Measurements from ENCODE around the gene ACTL7A.
"Not testable (repeated sequence)": the region's sequence is repeated elsewhere in the genome, so short reads cannot be mapped to it uniquely, and the experiment has no call there.

ACTL7A gene

DNA sequence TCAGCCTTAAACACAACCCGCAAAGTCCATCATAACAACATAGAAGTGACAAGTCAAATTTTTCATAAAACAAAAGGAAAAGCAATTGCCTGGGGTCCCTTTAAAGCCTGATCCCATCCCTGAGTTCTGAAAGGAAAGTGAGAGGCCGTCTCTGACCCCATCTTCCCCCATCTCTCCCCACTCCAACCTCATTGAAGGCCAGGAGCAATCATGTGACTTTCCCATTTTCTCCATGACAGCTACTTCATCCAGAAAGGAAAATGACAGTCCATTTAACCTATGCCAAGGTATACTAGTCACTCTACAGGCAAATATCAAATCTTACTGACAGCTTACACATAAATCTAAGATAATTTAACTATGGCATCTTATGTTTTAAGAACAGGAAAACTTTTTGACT, 15.5 kb downstream of the ACTL7A start:
- CTCF ChIA-PET = interaction anchor here (1.4 kb wide), 1 partner anchor 9 kb away, joined by 4 read pairs; no protein-coding TSS in a partner anchor
- Mint-ChIP-seq H3K27me3 (no peaks in the 10 kb centered on the region), H3K4me1 (peaks cover 4% of the 10 kb centered on the region), H3K4me3 (no peak overlapping the region), H3K36me3 (peaks cover 39% of the 10 kb centered on the region), H3K27ac (no peak overlapping the region), H3K9me3 (no peaks in the 10 kb centered on the region)
- no peak for DNase-seq

DNA sequence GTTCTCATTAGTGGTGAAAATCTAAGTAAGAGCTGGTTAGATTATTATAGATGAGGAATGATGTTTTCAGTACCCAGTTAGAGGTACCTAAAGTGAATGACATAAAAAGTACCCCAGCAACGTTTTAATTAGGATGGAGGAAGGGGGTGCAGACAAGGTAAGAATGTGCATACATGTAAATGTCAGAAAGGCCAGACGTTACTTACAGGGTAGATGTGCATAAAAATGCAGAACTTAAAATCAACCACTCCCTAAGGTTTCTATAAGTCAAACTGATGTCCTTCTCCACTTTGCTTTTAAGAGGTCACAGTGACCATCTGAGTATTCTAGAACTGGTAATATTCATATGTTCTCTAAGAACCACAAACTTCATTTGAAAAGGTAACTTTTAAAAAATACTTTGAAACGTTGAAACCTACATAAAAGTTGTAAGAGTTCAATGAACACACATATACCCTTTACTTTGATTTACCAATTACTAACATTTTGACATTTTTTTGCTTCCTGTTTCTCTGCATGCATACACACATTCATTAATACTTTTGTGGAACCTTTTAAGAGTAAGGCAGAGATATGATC, 18.8 kb downstream of the ACTL7A start:
- Mint-ChIP-seq H3K4me1 (peaks cover 4% of the 10 kb centered on the region), H3K9me3 (no peaks in the 10 kb centered on the region), H3K27me3 (no peaks in the 10 kb centered on the region), H3K27ac (no peak overlapping the region), H3K4me3 (no peak overlapping the region), H3K36me3 (peaks cover 35% of the 10 kb centered on the region)
- no peak for DNase-seq
- CTCF ChIA-PET = no interaction called here

DNA sequence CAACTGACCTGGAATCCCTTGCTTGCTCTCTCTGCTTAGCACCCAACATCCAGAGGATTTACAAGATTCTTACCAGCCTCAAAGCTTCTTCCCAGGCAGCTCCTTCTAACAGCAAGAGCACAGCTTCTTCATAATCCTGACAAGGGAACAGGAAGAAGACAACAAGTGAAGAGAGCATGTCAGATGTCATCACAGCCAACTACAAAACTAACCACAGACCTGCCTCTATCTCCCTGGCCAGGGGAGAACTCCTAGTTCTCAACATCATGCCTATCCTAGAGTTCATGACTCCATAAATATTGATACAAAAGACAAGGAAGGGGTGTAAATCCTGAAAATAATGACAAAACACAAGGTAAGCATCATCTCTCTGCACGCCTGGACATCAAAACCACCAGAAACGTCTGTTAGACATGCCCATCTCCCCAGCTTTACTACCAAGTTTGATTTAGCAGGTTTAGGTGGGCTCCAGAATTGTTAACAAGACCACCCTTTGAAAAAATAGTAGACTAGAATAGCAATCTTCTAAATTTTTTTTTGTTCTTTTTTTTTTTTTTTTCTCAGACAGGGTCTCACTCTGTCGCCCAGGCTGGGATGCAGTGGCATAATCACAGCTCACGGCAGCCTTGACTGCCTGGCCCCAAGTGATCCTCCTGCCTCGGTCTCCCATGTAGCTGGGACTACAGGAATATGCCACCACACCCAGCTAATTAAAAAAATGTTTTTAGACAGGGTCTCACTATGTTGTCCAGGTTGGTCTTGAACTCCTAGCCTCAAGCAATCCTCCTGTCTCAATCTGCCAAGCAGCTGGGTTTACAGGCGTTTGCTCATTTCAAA, 20.2 kb downstream of the ACTL7A start:
- no peak for DNase-seq
- Mint-ChIP-seq H3K4me1 (peaks cover 4% of the 10 kb centered on the region), H3K27ac (no peak overlapping the region), H3K9me3 (no peaks in the 10 kb centered on the region), H3K27me3 (no peaks in the 10 kb centered on the region), H3K4me3 (no peak overlapping the region), H3K36me3 (peaks cover 40% of the 10 kb centered on the region)
- CTCF ChIA-PET = no interaction called here

DNA sequence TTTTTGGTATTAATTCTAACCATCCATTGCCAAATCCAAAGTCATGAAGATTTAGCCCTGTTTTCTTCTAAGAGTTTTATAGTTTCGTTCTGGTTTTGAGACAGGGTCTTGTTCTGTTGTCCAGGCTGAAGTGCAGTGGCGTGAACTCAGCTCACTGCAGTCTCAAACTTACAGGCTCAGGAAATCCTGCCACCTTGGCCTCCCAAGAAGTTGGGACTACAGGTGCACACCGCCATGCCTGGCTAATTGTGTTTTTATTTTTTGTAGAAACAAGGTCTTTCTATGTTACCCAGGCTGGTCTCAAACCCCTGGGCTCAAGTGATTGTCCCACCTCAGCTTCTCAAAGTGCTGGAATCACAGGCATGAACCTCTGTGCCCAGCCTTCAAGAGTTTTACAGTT, 21.0 kb downstream of the ACTL7A start:
- Mint-ChIP-seq H3K9me3 (no peaks in the 10 kb centered on the region), H3K27me3 (no peaks in the 10 kb centered on the region), H3K4me3 (no peak overlapping the region), H3K36me3 (peaks cover 35% of the 10 kb centered on the region), H3K27ac (no peak overlapping the region), H3K4me1 (peaks cover 4% of the 10 kb centered on the region)
- CTCF ChIA-PET = interaction anchor here (0.7 kb wide), 1 partner anchor 517 kb away, joined by 3 read pairs; no protein-coding TSS in a partner anchor
- no peak for DNase-seq

DNA sequence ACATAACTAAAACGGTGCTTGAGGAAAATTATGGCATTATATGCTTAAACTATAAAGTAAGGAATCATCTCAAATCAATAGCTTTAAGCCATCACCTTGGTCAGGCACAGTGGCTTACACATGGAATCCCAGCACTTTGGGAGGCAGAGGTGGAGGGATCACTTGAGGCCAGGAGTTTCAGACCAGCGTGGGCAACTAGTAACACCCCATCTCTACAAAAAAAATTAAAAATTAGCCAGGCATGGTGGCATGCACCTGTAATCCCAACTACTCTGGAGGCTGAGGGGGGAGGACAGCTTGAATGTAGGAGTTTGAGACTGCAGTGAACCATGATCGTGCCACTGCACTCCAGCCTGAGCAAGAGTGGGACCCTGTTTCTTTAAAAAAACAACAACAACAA, 22.6 kb downstream of the ACTL7A start:
- no peaks in the 10 kb centered on the region for H3K27me3 Mint-ChIP-seq
- H3K36me3 Mint-ChIP-seq = peaks cover 26% of the 10 kb centered on the region
- CTCF ChIA-PET = no interaction called here

DNA sequence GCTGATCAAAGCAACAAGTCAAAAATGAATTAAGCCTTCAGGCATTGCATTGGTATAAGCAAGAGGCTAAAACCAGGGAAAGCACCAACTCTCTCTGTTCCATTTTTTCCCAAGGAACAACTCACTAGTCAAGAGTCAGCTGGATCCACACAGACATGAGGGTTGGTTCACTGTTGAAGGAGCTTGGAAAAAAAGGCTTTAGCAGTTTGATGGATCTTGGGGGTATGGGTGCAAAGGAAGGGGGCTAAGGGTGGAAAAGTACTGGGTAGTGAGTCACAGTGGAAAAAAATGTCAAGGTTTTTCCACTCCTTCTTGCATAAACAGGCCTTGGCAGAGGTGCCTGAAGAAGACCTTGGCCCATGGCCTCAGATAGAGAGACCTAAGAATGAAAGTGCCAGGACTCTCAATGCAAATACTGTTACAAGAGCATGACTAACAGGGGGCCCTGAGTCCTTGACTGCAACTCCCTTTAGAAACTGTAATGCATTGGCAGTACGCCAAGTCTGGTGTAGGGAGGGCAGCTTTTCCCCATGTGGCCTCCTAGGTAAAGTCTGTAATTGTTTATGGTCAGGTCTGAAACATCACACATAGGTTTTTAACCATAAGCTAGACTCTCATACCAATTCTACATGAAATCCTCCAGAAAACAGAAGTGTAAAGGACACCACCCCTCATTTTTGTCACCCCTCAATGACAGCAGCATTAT, 23.7 kb downstream of the ACTL7A start:
- no peaks in the 10 kb centered on the region for H3K9me3 Mint-ChIP-seq
- H3K4me3 Mint-ChIP-seq = no peak overlapping the region
- peaks cover 4% of the 10 kb centered on the region for H3K4me1 Mint-ChIP-seq
- no peaks in the 10 kb centered on the region for H3K27me3 Mint-ChIP-seq
- peaks cover 31% of the 10 kb centered on the region for H3K36me3 Mint-ChIP-seq
- no peak for DNase-seq
- no peak overlapping the region for H3K27ac Mint-ChIP-seq
- CTCF ChIA-PET = interaction anchor here (0.6 kb wide), 1 partner anchor 14 kb away, joined by 4 read pairs; no protein-coding TSS in a partner anchor

More for the DNA sequence above, 22.6 kb downstream of the ACTL7A start:
- DNase-seq = no peak
- Mint-ChIP-seq H3K9me3 (no peaks in the 10 kb centered on the region), H3K27ac (no peak overlapping the region), H3K4me3 (no peak overlapping the region), H3K4me1 (peaks cover 4% of the 10 kb centered on the region)

DNA sequence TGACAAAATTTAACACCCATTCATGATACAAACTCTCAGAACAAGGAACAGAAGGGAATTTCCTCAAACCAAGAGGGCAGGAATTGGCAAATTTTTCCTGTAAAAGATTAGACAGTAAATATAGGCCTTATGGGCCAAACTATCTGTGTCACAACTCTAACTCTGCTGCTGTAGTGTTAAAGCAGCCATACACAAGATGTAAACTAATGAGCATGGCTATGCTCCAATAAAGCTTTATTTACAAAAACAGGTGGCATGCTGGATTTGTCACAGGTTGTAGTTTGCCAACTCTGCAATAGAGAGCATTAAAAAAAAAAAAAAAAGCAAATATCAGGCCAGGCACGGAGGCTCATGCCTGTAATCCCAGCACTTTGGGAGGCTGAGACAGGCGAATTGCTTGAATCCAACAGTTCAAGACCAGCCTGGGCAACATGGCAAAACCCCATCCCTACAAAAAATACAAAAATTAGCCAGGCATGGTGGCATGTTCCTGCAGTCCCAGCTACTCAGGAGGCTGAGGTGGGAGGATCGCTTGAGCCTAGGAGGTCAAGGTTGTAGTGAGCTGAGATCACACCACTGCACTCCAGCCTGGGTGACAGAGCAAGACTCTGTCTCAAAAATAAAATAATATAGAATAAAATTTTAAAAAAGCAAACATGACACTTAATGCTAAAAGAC, 24.7 kb downstream of the ACTL7A start:
- H3K36me3 Mint-ChIP-seq = peaks cover 36% of the 10 kb centered on the region
- H3K27me3 Mint-ChIP-seq, H3K4me1 Mint-ChIP-seq, DNase-seq, H3K9me3 Mint-ChIP-seq, H3K4me3 Mint-ChIP-seq, H3K27ac Mint-ChIP-seq: not testable (repeated sequence)
- CTCF ChIA-PET = interaction anchor here (0.6 to 0.8 kb wide), 2 partner anchors 68 to 101 kb away, joined by 3 read pairs; no protein-coding TSS in a partner anchor

DNA sequence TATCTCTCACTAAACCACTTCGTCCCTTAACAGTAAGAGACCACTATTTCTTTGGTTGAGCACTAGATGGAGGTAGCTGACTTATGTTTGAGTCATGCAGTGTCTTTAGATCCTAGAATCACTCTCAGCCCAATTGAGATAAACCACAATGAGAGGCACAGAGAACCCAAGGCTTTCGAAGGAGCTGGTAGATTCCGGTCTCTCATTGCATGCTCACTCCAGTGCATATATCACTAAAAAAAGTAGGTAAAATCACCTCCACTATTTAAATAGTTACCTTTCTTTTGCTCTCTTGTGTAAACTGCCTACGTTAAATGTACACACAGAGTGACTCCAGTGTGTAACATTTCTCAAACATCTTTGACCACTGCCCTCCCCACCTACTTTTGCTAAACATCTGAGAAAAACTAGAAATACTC, 27.6 kb downstream of the ACTL7A start:
- no peak overlapping the region for H3K27ac Mint-ChIP-seq
- no peak overlapping the region for H3K4me3 Mint-ChIP-seq
- CTCF ChIA-PET = interaction anchor here (2.0 kb wide), 1 partner anchor 64 kb away, joined by 9 read pairs; no protein-coding TSS in a partner anchor
- no peaks in the 10 kb centered on the region for H3K4me1 Mint-ChIP-seq
- H3K9me3 Mint-ChIP-seq = no peaks in the 10 kb centered on the region
- H3K27me3 Mint-ChIP-seq = no peaks in the 10 kb centered on the region
- peaks cover 41% of the 10 kb centered on the region for H3K36me3 Mint-ChIP-seq
- no peak for DNase-seq

DNA sequence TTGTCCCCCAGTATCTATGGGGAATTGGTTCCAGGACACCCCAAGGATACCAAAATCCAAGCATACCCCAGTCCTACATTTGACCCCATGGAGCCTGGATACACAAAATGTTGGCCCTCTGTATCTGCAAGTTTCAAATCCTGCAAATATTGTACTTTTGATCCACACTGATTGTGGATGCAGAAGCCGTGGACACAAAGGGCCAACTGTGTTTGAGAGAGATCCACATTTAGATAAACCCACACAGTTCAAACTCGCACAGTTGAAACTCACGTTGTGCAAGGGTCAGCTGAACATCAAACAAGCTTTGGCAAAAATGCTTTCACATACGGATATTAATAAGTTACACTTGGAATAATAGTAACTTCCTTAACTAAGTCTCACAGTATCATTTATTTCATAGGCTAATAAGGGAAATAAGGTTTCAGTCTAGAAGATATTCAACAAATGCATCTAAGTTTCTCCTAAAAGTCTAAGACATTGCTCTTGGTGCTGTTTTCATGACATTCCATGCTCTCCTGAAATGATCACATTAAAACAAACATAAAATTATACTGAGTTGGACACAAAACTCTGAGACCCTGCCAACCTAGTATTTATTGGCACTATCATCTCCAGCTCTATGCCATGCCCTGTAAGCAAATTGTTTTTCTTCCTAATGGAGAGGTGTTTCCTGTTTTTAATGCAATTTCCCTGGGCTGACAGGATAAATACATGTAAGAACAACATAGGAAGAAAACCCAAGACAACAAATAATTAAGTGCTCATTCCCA, 32.3 kb downstream of the ACTL7A start:
- H3K4me3 Mint-ChIP-seq = no peak overlapping the region
- no peaks in the 10 kb centered on the region for H3K27me3 Mint-ChIP-seq
- CTCF ChIA-PET = no interaction called here
- no peaks in the 10 kb centered on the region for H3K9me3 Mint-ChIP-seq
- no peaks in the 10 kb centered on the region for H3K4me1 Mint-ChIP-seq
- H3K36me3 Mint-ChIP-seq = peaks cover 47% of the 10 kb centered on the region
- DNase-seq = no peak
- H3K27ac Mint-ChIP-seq = no peak overlapping the region

DNA sequence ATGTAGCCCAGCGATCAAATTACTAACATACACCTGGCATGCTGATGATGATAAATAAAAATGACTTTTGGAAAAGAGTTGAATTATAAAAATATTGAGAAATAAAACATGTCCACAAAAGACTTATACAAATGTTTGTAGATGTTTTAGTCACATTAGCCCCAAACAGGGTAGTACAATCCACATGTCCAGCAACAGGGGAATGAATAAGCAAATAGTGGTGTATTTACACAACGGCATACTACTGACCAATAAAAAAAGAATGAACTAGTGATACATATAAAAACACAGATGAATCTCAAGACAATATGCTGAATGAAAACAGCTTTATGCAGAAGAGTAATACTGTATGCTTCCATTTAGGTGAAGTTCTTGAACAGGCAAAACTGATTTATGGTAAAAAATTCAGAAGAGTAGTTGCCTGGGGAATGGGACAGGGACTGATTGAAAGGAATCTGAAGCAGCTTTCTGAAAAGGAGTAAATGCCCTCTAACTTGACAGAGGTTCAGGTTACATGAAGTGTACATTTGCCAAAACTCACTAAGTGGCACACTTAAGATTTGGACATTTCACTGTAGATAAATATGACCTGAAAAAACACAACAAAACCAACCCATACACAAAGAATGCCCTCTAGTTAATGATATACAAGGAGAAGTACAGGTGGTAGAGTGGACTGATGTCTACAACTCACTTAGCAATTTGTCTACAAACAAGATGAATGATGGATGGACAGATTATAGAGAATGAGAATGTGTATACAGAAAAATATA, 35.4 kb downstream of the ACTL7A start:
- Mint-ChIP-seq H3K4me3 (no peak overlapping the region), H3K27ac (no peak overlapping the region)
- CTCF ChIA-PET = interaction anchor here (0.6 kb wide), 1 partner anchor 623 kb away, joined by 3 read pairs; no protein-coding TSS in a partner anchor

DNA sequence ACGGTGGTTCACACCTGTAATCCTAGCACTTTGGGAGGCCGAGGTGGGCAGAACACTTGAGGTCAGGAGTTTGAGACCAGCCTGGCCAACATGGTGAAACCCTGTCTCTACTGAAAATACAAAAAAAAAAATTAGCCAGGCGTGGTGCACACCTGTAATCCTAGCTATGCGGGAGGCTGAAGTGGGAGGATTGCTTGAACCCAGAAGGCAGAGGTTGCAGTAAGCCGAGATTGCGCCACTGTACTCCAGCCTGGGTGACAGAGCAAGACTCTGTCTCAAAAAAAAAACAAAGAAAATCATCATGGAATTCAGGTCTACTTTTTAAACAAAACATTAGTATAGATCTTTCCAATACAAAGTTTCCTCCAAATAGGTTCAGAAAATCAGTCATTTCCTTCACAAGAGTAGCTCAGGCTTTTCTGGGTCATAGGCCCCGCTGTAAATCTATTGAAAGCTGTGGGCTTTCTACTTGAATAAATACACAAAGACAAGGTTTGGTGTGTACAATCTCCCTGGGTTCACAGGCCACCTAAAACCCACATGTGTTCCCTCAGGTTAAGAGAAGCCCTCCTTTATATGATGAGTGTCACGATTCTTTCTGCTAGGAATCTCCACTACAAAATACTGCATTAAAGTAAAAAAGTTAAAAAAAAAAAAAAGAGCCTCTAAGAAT, 37.1 kb downstream of the ACTL7A start:
- H3K9me3 Mint-ChIP-seq, H3K27me3 Mint-ChIP-seq, DNase-seq, H3K4me3 Mint-ChIP-seq, H3K4me1 Mint-ChIP-seq, H3K27ac Mint-ChIP-seq: not testable (repeated sequence)
- CTCF ChIA-PET = interaction anchor here (0.7 to 1.9 kb wide), 2 partner anchors 13 to 16 kb away, joined by 4 to 5 read pairs; no protein-coding TSS in a partner anchor
- H3K36me3 Mint-ChIP-seq = peaks cover 47% of the 10 kb centered on the region

More for the DNA sequence above, 35.4 kb downstream of the ACTL7A start:
- no peaks in the 10 kb centered on the region for H3K4me1 Mint-ChIP-seq
- H3K36me3 Mint-ChIP-seq = peaks cover 42% of the 10 kb centered on the region
- DNase-seq = no peak
- no peaks in the 10 kb centered on the region for H3K27me3 Mint-ChIP-seq
- no peaks in the 10 kb centered on the region for H3K9me3 Mint-ChIP-seq

DNA sequence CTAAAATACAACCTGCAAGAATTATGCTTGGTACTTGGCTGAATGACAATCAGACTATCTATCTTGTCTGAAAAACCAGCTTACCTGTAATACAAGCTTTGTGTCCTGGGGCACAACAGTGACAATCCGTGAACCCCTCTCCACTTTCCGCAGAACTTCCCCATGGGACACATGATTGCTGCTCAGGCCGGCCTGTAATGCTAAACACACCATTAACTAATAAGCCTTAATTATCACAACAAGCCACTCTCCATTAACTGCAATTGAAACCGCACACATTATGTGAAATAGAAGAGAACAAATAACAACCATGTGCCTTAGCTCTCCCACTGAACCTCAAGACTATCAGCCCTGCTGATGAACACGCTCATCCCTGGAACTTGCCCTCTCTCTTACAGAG, 38.1 kb downstream of the ACTL7A start:
- DNase-seq = no peak
- H3K27ac Mint-ChIP-seq = no peak overlapping the region
- H3K36me3 Mint-ChIP-seq = peaks cover 44% of the 10 kb centered on the region
- no peak overlapping the region for H3K4me3 Mint-ChIP-seq
- CTCF ChIA-PET = interaction anchor here (0.7 to 1.9 kb wide), 2 partner anchors 14 to 15 kb away, joined by 4 to 5 read pairs; no protein-coding TSS in a partner anchor
- no peaks in the 10 kb centered on the region for H3K9me3 Mint-ChIP-seq
- no peaks in the 10 kb centered on the region for H3K4me1 Mint-ChIP-seq
- H3K27me3 Mint-ChIP-seq = no peaks in the 10 kb centered on the region

Measured in activated naive CD4-positive, alpha-beta T cell treated with anti-CD3 and anti-CD28 coated beads, Interleukin-2, amount 10 ng/mL, durations not matched to agents 7 days and 5 days (primary cell).